HS-27A (cell line): ENCODE results near the gene RAB27B.

Experiments used
- DNase-seq: peaks from one replicate; pipeline ENCODE4 v3.0.0-alpha.2; 2012; ENCODE audit warnings: low read depth, missing footprints

RAB27B gene

DNA sequence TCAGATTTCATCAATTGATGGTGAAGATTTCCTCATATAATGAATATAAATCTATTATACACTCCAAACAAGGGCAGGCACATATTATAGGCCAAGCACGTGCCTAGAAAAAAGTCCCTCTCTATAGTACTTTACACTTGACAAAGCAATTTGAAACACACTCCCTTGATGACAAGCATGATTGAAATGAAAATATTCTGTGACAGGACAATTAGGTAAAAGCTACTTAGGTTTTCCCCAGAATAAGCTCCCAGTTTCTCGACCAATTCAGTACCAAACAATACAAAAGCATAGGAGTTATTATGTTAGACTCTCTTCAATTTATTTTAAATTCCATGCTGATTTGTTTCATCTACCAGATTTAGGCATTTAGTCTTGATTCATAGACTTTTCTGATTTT, 83.3 kb downstream of the RAB27B start:
- no peak for DNase-seq

DNA sequence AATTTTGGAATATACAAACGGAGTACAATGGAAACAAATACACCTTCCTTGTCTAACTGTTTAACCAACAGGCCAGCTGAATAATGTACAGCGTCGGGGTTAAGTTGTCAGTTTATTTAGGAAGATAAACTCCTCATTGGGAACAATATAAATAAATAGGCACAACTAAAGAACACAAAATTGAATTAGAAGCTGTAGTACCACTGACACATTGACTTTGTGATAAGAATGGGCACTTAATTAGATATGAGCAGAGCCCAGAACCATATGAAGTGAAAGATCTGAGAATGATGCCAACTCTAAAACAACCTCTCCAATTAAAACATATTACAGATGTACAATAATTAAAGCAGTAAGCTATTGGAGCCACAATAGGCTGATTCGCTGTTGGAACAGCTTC, 86.5 kb downstream of the RAB27B start:
- no peak for DNase-seq

DNA sequence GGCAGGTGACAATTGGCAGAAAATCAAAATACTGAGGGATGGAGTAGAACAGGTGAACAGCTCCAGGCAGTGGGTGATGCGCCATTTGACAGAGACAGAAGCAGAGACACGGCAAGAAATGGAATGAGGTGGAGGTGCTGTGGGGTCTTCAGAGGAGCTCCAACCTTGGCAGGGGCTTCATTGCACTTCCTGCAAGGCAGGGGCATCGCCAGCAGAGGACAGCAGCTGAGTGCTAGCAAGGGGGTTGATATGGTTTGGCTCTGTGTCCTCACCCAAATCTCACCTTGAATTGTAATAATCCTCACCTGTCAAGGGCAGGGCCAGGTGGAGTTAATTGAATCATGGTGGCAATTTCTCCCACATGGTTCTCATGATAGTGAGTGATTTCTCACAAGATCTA, 88.2 kb downstream of the RAB27B start:
- DNase-seq = no peak

DNA sequence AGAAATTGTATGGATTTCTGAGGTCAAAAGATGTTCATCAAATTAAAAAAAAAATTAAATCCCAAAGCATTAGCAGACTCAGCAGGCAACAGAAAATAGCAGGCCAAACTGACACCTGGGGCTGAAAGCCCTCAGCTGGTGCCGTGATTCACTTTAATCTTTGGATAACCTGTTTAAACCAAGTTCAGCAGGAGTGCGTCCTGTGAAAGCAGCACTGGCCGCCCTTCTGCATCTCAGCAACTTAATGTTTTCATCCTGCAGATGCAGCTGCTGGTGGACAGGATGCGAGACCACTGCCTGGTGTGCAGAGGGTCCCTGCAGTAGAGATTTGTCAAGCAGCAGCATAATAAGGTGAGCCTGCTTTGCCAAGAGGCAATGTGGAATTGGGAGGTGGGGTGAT, 89.8 kb downstream of the RAB27B start:
- no peak for DNase-seq

DNA sequence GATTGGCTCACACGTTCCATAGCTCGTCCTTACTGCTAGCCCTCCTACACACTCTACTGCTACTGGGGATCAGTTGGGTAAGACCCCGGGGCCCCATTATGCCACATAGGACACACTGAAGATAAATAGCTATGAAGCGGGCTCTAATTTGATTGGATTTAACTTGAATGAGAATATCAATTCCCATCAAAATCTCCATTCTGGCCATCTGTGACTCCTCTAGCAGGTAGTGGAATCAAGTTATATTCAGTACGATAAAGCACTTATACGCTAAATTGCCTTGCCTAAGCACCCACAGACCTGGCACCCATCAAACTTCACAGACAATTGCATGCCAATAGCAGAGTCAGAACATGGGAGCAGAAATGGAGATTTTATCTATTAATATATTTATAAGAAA, 91.1 kb downstream of the RAB27B start:
- no peak for DNase-seq

DNA sequence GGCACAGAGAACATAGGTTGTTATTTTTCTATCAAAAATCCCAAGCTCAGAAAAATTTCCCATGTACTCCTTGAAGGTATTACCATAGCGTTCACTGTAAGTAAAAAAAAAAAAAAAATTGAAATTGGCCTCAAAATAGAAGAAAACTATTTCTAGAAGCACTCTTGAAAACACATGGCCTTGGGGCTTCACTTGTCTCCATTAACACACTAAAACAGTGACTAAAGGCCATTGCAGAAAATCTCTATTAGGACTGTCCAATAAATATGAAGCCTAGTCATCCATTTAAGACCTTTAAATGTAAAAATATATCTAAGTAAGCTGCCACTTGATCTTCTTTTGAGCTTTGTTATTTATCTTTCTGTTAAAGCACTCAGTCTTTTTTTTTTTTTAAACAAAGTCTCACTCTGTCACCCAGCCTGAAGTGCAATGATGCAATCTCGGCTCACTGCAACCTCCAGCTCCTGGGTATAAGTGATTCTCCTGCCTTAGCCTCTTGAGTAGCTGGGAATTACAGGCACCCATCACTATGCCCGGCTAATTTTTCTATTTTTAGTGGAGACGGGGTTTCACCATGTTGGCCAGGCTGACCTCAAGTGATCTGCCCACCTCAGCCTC, 95.2 kb downstream of the RAB27B start:
- DNase-seq = no peak

DNA sequence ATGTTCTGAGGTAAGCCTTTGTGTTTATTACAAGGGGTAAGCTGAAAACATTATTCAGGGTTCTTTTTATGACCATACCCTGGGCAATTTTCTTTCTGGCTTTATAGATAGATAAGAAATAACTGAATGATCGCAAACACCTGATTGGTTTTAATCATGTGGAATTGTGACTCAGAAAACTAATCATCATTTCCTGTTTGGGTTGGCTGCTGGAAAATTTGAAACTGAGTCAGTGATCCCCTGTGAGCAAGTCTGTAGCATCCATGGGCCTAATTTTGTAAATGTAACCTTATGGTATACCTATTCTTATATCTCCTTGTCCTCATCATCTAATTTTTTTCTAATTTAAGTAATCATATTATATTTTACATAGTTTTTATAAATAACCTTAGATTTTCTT, 96.7 kb downstream of the RAB27B start:
- DNase-seq = no peak

DNA sequence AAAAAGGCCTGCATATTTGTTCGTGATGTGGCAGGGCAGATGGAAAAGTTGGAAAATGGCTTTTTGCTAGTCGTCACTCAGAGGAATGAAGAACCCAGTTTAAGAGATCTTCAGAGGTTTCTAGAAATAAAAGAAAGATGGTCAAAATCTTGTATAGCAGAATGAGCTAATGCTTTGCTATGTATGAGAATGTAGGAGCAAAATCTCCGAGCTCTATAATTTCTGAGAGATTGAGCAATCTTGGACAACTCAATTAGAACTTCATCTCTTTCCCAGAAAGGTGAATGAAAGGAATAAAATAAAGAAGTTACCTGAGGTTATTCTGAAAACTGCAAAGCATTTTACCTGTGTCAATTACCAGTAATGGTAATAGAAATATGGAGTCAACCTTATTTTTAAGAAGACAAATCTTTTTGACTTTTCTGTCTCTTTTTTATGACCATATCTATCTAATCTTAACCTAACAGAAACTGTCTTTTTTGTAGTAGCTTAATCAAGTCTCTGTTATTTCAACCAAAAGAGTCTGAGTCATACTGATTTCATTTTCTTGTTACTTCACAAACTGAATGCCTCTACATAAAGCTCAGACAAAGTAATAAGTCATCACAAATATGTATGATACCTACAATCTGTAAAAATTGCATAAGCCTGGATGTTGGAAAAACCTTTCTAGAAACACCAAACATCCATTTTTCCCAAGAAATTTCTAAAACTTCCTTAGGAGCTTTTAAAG, 98.5 kb downstream of the RAB27B start:
- no peak for DNase-seq

DNA sequence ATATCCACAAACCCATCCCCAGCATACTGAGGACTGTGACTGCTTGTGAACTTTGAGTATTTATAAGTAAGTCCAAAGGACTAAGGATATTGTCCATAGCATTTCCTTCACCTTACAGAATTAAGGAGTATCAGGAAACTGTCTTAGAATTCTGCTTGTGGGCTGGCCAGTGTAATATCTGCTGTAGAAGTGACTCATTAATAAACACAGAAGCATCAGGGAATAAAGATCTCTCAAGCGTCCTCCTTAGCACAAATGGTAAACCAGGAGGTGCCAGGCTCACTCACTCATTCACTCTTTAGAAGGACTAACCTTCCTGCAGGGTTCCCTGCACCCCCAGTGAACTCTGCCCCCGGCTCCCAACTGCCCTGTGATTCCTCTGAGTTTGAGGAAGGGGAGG, 100.0 kb downstream of the RAB27B start:
- no peak for DNase-seq

DNA sequence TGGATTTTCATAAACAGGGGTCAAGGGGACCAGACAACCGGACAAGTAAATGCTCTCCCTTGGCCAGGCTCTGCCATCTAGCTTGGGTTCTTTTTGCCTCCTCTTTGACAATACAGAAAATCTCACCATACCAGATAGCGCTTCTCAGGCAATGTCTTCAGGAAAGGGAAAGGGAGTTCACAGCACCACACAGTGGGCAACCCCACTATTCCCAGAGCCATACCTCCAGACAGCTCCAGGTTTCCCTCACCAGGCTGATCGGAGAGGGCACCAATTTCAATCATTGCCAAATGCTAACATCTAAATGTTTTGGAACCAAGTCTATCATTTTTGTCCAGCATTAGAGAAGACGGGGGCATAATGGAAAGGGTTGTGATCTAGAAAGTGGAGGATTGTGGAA, 102.9 kb downstream of the RAB27B start:
- DNase-seq = no peak

DNA sequence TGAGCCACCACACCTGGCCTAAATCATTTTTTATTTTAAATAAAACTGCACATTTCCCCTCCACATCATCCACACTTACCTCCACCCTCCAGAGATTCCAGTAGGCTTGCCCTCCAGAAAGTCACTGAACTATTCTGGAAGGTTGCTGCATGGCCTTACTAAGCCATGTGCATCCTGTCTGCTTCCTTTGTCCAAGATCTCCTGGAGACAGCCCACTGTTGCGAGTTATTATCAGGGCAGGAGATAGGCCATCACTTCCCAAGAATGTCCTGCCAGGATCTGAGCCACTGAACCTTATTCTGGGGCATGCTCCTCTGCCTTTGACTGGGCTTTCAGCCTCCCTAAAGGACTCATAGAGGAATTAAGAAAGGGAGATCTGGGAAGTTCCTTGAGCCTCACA, 104.2 kb downstream of the RAB27B start:
- DNase-seq = no peak

DNA sequence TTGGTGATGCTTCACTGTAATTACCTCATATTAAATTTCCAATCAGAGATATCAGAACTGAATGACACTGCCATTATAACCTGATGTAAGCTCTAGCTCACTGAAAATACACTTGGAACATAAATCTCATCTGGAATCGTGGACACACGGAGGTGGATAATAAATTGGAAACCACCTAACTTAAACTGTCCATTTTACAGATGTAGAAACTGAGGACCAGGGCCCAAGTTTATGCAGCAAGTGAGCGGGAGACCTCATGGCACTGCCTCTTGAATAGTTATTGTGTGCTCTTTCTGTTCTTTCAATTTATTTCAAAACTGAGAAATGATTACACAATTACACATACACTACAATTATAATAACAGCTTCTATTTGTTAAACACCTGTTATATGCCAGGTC, 110.2 kb downstream of the RAB27B start:
- no peak for DNase-seq

DNA sequence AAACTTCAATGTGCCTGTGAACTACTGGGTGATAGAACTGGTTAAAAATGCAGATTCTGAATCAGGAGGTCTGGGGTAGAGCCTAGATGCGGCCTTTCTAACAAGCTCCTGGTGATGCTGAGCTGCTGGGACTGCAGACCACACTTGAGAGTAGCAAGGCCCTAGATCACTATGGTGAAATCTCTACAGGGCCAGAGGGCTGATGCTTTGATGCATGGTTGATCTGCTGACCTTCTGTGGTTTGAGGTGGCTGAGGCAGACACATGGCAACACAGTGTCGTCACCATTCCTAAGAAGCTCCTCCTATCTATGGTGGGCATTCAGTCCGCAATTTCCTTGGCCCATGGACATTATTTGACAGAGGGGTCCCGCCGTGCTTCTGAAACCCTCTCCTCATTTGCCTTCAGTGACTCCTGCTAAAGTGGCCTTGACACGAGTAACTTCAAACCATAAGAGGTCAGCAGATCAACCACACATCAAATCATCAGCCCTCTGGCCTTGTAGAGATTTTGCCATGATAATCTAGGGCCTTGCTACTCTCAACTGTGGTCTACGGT, 111.2 kb downstream of the RAB27B start:
- DNase-seq = no peak

DNA sequence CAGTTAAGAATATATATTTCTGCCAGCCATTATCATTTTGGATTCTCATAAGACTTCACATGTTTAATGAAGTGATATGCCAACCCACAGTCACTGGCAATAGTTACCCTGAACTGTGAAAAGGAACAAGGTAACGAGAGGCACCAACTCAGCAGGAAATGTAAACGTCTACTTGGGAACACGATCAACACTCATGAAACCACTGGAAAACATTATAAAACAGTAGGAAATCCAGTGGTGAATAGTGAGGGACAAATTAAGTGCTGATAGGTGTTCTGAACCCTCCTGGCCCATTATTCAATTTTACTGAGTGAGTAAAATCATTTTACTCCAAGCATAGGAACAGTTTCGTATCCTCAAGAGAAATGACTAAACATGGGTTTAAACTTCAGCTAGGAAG, 113.9 kb downstream of the RAB27B start:
- no peak for DNase-seq

DNA sequence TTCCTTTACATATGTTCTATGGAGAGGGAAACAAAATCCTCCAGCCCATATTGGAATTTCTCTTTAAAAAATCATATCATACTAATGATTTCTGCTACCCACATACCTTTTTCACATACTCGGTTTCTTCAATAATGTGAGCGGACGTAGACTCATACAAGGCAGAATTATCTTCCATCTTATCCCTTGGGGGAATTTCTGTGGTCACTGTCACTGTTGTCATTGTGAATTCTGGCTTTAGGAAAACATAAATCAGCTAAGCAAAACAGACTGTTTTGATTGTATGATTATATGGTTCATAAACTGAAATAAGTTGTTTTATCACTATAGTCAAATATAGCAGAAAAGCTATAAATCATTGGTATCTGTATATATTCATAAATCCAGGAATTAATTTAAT, 114.3 kb downstream of the RAB27B start:
- no peak for DNase-seq
